NCI-H2196 (cell line): ENCODE results near the gene UBL4A.

ENCODE experiments used
- DNase-seq: peaks from one replicate; lab custom pipeline; 2025; ENCODE audit not compliant: unreplicated experiment; lab: John Stamatoyannopoulos, UW

Gene UBL4A

GRCh38 chrX:154441564-154441963 is 44.9 kb downstream of the UBL4A start:
- no peak for DNase-seq

GRCh38 chrX:154440623-154441357 is 45.6 kb downstream of the UBL4A start:
- no peak for DNase-seq

GRCh38 chrX:154439841-154440240 is 46.6 kb downstream of the UBL4A start:
- no peak for DNase-seq

GRCh38 chrX:154437971-154438893 is 48.2 kb downstream of the UBL4A start:
- no peak for DNase-seq

GRCh38 chrX:154436983-154437752 is 49.2 kb downstream of the UBL4A start, which contains the start of gene GDI1:
GDI1 (plus strand) TSS chrX:154437154; CDS start chrX:154437255, 101 bp downstream.
- peak; percentile 41 for DNase-seq

GRCh38 chrX:154436374-154436982 is 49.9 kb downstream of the UBL4A start:
- peak; percentile 21 for DNase-seq

- no peak for DNase-seq
Measured at GRCh38 chrX:154435171-154435733, 51.2 kb downstream of the UBL4A start.

- DNase-seq = no peak
Measured at GRCh38 chrX:154434394-154435168, 51.8 kb downstream of the UBL4A start.
